ENCODE data around the gene ZCCHC14. TPM values are rescaled to one million over a fixed set of nuclear protein-coding genes. Genes with fewer than 3 reads are reported as not detected.

Gene ZCCHC14
- total RNA-seq, 2 donors from 2014 or later: 21.7 to 28.8 TPM

DNA sequence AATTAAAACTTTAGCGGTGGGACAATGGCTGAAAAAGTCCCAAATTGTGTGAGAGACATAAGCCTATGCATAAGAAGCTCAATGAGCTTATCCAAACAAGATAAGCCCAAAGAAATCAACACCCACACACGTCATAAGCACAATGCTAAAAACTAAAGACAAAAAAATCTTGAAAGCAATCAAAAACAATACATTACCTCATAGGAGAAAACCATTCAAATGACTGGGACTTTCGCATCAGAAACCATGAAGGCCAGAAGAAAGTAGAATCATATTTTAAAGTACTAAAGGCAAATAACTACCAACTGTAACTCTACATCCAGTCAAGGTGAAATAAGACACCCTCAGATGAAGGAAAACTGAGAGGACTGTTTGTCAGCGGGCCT, 50.2 kb downstream of the ZCCHC14 start:
- intact Hi-C loops (cut with DNase I): no loop called here
- DNase-seq (ENCODE audit: low spot score): no peak

DNA sequence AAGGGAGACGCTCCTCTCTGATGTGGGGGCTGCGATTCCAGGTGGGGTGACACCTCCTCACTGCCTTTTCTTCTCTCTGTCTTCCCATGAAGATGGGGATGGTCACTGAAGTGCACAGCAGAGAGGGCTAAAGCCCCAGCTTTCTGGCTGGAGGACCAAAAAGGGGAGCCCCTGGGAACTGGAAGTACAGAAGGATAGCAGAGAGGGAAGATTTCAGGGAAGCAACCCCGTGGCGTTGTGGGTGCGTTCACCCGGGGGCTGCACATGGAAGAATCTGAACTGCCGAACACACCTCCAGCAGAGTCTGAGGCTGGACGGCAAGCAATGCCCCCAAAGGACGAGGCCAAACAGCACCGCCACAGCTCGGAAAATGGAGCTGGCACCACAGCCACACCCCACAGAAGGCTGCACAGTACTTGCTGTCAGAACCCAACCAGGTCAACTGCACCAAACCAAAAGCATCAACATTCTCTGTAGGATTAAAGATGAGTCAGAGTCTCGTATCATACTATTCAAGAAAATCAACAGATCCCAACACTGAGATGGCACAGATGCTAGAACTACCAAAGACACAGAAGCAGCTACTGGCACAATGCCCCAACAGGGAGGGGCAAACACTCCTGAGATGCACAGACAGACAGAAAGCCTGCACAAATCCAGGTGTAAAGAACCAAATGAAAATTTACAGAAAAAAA, 50.8 kb downstream of the ZCCHC14 start:
- intact Hi-C loops (cut with DNase I): loop anchor here in 1 of 2 donors (1.0 kb wide), 1 partner anchor 18 kb away; no protein-coding TSS in a partner anchor
- DNase-seq (ENCODE audit: low spot score): peak; percentile 54

DNA sequence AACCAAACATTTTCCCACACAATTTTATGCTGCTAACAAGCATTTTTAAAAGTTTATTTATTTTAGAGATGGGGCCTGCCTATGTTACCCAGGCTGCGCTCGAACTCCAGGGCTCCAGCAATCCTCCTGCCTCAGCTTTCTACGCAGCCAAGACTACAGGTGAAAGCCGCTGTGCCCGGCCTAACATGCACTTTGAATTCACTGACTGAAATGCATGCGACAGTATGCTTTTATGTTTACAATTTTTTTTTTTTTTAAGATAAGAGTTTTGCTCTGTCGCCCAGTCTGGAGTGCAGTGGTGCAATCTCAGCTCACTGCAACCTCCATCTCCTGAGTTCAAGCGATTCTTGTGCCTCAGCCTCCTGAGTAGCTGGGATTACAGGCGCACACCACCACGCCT, 52.9 kb downstream of the ZCCHC14 start:
- peak; percentile 28 for DNase-seq (ENCODE audit: low spot score)
- intact Hi-C loops (cut with DNase I): no loop called here

DNA sequence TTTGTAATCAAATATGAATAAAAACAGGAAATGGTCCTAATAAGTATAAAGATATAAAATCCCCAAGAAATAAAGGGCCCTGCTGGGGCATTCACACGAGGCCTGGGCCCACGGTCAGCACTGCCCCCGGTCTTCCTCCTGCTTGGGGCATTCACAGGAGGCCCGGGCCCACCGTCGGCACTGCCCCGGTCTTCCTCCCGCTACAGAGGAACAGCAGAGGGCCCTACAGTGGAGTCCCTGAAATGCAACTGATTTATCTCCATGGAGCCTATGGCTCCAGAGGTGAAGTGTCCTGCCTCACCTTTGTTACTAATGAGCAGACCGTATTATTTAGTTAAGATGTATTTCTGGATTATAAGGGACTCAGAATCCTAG, 54.2 kb downstream of the ZCCHC14 start:
- intact Hi-C loops (cut with DNase I): no loop called here
- DNase-seq (ENCODE audit: low spot score): peak; percentile 41

DNA sequence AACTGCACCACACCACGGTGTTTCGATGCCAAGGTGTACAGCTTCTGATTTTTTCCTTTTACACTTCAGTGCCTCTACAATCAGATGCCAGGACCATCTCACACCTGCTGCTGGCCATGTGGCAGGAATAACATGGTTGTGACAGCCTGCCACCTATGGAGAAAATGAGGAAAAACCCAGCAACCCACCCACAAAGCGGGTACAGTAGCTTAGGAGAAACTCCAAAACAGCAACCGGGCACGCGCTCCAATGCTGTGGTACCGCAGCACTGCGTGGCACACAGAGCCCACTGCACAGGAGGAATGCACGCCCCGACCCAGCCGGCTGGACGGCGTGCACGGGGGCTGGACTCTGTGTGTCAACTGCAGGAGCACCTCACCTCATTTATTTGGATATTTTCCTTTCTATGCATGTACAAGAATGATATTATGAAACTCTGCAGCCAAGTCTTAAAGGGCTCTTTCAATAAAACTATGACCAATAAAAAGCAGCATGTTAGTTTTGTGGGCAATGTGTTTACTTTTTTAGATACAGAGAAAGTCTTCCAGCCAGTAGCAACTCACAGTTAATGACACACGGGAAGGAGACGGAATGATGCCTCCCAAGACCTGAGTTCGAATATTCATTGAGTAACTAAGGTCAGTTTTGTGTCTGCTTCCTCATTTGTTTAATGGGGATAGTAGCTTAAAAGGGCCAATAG, 54.8 kb downstream of the ZCCHC14 start:
- intact Hi-C loops (cut with DNase I): no loop called here

DNA sequence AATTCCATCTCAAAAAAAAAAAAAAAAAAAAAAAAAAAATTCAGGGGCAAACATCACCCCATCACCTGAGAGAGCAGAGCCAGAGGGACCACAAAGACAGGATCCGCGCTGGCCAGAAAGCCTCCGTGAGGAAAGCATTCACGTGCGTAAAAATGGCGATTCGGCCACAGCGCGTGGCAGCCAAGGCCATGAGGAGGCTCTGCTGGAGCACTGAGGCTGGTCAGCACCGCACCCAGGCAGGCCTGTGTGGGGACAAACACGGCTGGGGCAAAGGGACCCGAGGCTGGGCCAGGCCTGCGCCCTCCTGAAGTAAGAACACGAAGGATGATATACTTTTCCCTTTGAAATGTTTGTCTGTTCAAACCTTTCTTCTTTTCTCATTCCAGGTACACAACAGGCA, 55.5 kb downstream of the ZCCHC14 start:
- DNase-seq (ENCODE audit: low spot score): peak; percentile 59
- intact Hi-C loops (cut with DNase I): no loop called here

More for the DNA sequence above, 54.8 kb downstream of the ZCCHC14 start:
- DNase-seq (ENCODE audit: low spot score): no peak

DNA sequence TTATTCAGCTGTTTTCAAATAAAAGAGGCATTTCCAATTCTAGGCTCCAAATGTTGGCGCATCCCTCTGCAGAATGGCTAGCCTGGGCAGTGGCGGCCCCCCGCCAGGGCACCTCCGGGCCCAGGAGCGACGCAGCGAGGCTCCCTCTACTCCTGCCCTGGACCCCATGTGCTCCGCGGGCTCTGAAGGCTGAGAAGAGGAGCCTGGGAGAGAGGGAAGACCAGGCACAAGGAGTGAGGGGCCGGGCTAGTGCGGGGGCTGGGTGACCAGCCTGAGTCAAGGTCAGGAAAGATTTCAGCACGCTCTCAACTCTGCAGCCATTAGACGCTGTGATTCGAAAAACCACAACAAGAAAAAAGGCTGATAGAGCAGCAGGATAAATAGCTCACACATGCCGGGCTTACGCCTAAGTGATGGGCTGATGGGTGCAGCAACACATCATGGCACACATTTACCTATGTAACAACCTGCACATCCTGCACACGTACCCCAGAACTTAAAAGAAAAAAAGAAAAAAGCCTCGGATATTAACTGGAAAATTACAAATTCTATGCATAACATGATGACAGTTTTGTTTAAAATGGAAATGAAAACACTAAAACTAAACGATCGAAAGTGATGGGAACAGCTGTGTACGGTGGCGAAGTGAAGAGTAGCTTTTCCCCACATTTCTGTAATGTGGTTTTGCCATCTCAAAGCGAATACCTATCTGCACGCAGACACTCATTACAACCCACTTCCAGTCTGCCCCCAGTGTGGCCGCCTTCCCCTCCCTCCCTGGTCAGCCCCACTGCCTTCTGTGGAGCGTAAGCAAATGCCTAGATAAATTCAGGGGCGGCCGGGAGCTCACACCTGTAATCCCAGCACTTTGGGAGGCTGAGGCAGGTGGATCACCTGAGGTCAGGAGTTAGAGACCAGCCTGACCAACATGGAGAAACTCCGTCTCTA, 56.3 kb downstream of the ZCCHC14 start:
- peak; percentile 72 for DNase-seq (ENCODE audit: low spot score)
- intact Hi-C loops (cut with DNase I): no loop called here

DNA sequence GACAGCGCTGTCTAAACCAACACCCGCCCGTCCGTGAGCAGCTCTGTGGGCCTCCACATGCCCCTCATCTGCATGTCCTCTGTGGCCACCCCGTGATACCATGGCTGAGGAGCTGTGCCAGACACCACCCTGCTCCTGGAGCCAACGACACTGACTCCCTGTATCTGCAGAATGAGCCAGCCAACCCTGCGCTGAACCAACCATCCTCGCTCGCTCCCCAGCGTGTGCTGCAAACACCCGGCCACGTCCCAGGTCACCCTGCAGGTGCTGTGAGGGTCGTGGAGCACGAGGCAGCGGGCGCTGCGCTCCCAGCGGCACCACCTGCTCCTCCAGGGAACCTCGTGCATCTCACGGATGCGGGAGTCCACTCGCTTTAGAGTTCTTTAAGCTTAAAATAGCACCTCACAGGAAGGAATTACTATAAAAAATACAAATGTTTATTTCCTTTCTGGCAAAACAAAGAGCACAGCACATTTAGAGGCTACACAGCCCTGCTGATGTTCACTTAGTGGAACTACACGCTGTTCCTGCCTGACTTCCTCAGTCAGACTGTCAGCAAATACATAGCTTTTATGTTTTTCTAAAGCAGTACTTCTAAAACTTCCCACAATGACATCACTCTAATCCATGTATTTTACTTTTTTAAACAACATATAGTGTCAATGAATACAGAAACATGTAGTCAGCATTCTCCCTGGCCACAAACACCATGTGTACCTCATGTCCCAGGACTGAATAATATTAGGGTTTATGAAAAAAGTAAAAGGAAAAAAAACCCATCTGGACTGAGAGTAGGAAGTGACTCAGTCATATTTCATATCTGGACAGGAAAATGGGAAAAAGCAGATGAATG, 57.2 kb downstream of the ZCCHC14 start:
- peak; percentile 74 for DNase-seq (ENCODE audit: low spot score)
- intact Hi-C loops (cut with DNase I): no loop called here

DNA sequence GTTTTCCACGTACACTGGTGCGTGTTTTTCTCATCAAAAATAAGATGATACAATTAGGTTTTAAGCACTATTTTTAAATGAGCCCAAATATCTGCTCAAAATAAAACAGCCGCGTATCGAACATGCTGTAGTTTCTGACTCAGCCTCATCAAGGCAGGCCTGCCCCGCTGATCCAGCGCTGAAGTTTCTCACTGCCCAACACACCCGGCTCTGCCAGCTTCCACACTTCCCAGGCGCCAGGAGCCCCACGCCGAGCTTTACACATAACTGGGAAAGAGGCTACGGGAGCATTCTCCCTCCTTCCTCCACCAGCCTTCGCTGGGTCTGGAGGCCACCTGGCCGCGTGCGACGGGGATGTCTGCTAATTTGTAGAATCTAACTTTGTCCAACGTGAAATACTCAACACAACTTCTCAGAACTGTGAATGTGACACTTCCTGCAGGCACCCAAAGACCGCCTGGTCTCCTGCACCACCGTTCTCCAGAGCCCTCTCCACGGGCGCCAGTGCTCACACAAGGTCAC, 58.6 kb downstream of the ZCCHC14 start:
- intact Hi-C loops (cut with DNase I): no loop called here
- DNase-seq (ENCODE audit: low spot score): peak; percentile 65

DNA sequence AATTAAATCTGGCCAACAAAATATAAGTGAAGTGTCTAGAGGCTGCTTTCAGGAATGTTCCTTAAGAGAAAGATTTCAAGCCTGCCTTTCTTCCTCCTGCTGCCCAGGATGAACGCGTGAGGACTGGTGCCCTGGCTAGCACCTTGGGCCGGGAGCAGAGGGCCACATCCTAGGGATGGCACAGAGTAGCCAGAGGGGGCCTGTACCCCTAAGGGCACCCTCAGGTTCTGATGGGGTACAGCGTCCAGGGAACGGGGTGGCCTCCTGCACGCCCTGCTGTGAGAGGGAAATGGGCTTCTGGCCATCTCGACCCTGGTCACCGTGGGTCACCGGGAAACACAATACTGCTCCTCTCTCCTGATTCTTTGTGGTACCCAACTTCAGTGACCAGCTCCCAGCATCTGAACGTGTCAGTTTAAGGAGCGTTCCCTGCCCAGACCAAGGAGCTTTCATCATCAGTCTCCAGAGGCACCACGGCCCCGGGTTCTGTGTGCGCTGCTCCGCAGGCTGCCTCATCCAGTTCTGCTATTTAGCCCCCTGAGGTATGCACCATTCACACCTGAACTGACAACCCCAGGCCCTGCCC, 60.4 kb downstream of the ZCCHC14 start:
- DNase-seq (ENCODE audit: low spot score): peak; percentile 61
- intact Hi-C loops (cut with DNase I): no loop called here

DNA sequence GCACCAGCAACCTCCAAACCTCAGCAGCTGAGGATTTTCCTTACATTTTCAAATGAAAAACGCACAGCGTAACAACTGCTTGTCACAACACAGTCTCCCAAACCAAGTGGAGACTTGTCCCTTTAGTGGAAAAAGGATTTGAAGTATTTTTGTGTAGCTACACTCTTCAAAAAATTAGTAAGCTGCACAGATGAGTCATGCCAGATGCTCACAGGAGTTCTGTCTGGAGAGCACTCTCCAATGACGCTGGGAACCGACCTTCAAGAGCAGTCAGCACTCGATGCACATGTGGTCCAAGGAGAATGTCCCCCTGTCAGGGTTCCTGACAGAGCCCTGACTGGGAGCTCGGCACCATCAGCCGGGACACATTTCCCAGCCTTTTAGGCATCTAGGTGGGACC, 60.9 kb downstream of the ZCCHC14 start:
- DNase-seq (ENCODE audit: low spot score): peak; percentile 24
- intact Hi-C loops (cut with DNase I): no loop called here

DNA sequence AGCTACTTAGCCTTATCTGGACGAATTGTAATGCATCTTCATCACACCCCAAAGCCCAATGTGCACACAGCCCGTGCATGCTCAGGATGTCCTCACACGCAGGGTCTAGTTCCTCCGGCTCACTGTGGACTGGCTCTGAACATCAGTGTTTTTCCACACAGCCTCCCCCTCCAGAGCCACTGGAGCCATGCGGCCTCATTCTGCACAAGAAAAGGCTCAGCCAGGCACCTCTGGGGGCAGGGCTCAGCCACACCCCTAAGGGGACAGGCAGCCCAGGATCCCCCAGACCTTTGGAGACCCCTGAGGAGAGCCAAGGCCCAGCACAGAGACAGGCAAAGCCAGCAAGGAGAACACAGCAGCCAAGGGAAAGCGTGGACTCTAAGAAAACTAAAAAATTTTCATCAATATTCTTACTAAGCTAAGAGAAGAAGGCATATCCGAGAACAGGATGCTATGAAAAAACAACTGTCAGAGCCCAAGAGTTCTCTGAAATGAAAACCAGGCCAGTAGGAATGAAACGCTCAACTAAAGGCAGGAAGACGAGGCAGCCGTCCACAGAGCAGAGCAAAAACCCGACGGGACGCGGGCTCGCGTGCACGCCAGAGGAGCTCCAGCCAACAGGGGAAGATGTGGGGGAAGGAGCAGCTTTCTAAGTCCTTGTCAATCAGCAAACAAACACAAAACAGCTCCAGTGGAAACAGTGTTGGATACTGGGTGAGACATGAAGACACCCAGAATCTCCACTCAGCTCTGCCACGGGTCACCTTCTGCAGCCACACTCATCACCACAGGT, 66.2 kb downstream of the ZCCHC14 start:
- DNase-seq (ENCODE audit: low spot score): peak; percentile 49
- intact Hi-C loops (cut with DNase I): no loop called here

DNA sequence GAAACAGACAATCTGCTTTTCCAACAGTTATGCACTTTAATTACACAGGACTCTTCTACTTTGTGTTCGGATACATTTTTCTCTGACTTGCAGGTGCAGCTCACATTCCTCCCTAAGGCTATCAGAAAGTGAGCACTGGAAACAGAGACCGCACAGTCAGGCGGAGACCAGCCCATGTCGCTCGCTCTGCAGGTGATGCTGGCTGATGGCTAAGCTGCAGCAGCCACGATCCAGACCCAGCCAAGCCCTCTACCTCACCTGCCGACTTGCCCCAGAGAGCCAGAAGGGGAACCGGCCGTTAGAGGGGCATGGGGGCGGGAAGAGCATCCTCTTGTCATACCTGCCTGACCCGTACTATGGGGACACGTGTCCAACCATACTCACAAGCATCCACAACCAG, 66.9 kb downstream of the ZCCHC14 start:
- intact Hi-C loops (cut with DNase I): no loop called here
- peak; percentile 48 for DNase-seq (ENCODE audit: low spot score)

DNA sequence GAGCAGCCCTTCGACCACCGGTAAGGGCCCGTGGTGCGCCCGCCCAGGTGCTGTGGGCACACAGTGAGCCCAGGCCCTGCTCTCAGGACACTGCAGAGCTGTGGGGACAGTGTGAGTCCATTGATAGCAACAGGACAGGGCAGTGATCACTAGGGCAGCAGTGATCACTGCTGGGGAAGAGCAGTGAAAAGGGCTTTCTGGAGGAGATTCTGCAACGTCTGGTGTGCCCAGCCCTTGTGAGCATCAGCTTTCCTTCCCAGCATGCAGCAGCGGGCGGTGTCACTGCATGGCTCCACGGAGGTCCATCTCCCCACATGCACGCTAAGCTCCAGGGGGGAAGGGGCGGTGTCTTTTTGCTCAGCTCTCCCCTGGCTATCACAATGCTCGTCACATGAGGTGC, 68.6 kb downstream of the ZCCHC14 start:
- intact Hi-C loops (cut with DNase I): loop anchor here in 1 of 2 donors (5.0 kb wide), 1 partner anchor 213 kb away; no protein-coding TSS in a partner anchor
- DNase-seq (ENCODE audit: low spot score): peak; percentile 46

DNA sequence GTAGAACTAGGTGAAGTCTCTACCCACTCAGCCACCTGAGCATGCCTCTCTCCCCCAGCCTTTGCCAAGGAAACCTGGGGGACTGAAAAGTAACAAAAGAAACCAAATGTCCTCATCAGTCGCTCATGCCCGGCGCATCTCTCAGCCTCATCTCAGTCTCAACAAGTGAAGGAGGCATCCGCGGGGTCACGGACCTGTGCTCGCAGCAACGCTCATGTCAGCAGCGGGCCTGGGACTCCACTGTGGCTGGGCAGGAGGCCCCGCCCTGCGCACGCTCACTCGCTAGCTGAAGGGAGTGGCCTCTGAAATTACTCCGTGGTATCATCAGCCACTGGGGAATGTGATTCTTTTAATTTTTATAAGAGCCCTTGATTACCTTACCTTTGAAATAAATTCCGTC, 69.4 kb downstream of the ZCCHC14 start:
- intact Hi-C loops (cut with DNase I): loop anchor here in 1 of 2 donors (5.0 kb wide), 1 partner anchor 214 kb away; no protein-coding TSS in a partner anchor
- DNase-seq (ENCODE audit: low spot score): peak; percentile 72

DNA sequence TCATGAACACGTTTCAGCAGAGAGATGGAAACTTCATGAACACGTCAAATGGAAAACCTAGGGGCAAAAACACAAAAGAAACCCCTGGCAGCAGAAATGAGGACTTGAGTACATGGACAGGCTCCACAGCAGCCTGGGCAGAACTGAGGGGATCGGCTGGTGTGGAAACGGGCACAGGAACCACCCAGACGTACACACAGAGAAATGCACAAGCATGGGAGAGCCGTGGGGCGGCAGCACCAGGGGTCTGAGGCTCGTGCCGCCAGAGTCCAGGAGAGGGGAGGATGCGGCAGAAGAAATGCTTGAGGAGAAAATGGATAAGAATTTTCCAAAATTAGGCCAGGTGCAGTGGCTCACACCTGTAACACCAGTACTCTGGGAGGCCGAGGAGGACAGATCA, 70.7 kb downstream of the ZCCHC14 start:
- intact Hi-C loops (cut with DNase I): loop anchor here in 1 of 2 donors (5.0 kb wide), 1 partner anchor 215 kb away; no protein-coding TSS in a partner anchor
- peak; percentile 23 for DNase-seq (ENCODE audit: low spot score)
